Heart left ventricle (tissue), 16 donors: Measurements from ENCODE around the gene SALL3. TPM values are rescaled to one million over a fixed set of nuclear protein-coding genes. Genes with fewer than 3 reads are reported as not detected.
A peak's percentile ranks its signal among the peaks of the same experiment; 100 is the strongest.

Experiments used
- ATAC-seq, 4 donors: fragments of 200-7000 bp; cut with Tn5 transposase; one replicate each; pipeline ENCODE4 v1.9.1; 2020 to 2022; ENCODE audit warnings: moderate library complexity in 4 of 4, mild to moderate bottlenecking in 3 of 4, moderate number of reproducible peaks in 1 of 4
- DNase-seq, 5 donors: peaks; one replicate each; pipeline ENCODE4 v3.0.0-alpha.2; 2020
- H3K27ac ChIP-seq, 12 donors: fragments of 200-600 bp; sonication (generic) in 4 of 12; one replicate each; pipeline versions ENCODE4 v1.5.0 to v1.8.0; 2016 to 2022; ENCODE audit warnings: mild to moderate bottlenecking in 2 of 12
- H3K27me3 ChIP-seq, 9 donors: fragments of 200-600 bp; sonication (generic) in 2 of 9; one replicate each; pipeline versions ENCODE4 v1.5.1 to v1.8.0; 2016 to 2022; ENCODE audit warnings: mild to moderate bottlenecking in 3 of 9
- H3K36me3 ChIP-seq, 9 donors: fragments of 200-600 bp; sonication (generic) in 2 of 9; one replicate each; pipeline versions ENCODE4 v1.5.0 to v1.8.0; 2018 to 2022; ENCODE audit warnings: mild to moderate bottlenecking in 2 of 9
- H3K4me1 ChIP-seq, 12 donors: fragments of 200-600 bp; sonication (generic) in 4 of 12; one replicate each; pipeline versions ENCODE4 v1.5.0 to v1.8.0; 2016 to 2022; ENCODE audit warnings: mild to moderate bottlenecking in 3 of 12
- H3K4me3 ChIP-seq, 12 donors: fragments of 200-600 bp; sonication (generic) in 4 of 12; one replicate each; pipeline versions ENCODE4 v1.5.0 to v1.8.0; 2017 to 2022; ENCODE audit warnings: mild to moderate bottlenecking in 9 of 12, moderate library complexity in 4 of 12
- H3K9me3 ChIP-seq, 12 donors: fragments of 200-600 bp; sonication (generic) in 4 of 12; one replicate each; pipeline versions ENCODE4 v1.5.0 to v1.8.0; 2016 to 2022; ENCODE audit warnings: mild to moderate bottlenecking in 1 of 12
- POLR2A ChIP-seq, 2 donors: fragments of 450-650 bp; IDR thresholded peaks; one replicate each; pipeline ENCODE4 v1.6.1; 2017; ENCODE audit warnings: antibody characterized with exemption in 2 of 2, mild to moderate bottlenecking in 2 of 2, moderate library complexity in 2 of 2
- WGBS, 4 donors: extraction: QIAGEN DNeasy Blood & Tissue Kit in 2 of 4; methylation state at CpG; one replicate each; pipeline versions ENCODE4 v1.1.5 to v1.1.7; 2013 to 2018; 5-methylcytosine and 5-hydroxymethylcytosine counted together
- intact Hi-C, 10 donors: fragments of 100-400 bp; cut with DNase I; formaldehyde crosslinking; loops; one replicate each; pipeline versions ENCODE4 v1.11.1 to v1.14.2; 2022
- polyA plus RNA-seq, 2 donors: library from polyadenylated mRNA; stranded (reverse); fragments of 200-250 nt; gene quantifications; one replicate each; pipeline ENCODE4 v1.2.3, GENCODE V29; 2013
- total RNA-seq, 9 donors: library from RNA; depleted of rRNA in 2 of 9; stranded (reverse); fragments of >200 nt in 2 of 9; fragmentation: NEBNext Ultra II Directional in 3 of 9; extraction: Animal tissue kit (Norgen Biotek cat#: 25700) in 3 of 9; gene quantifications; one replicate each; pipeline versions ENCODE4 v1.1.0 to v1.2.4, GENCODE V29; 2016 to 2023
- TF ChIP-seq, protein P1 (sequence below), 12 donors: fragments of 200-600 bp; sonication (generic) in 4 of 12; IDR thresholded peaks; one replicate each; pipeline versions ENCODE4 v1.5.0 to v1.8.0; 2018 to 2022; ENCODE audit warnings: antibody characterized with exemption in 12 of 12, mild to moderate bottlenecking in 5 of 12
- donor health status: ischemic (EF 13 %, LVEDD 7.1; RV severe dilation, severe dysfunction).
- donor health status: healthy with polysubstance abuse.
- donor health status: DM: no; HTN: yes; CAD: no.
- donor health status: DM: no; HTN: no; CAD: no.
- donor health status: ischemic (EF 25% LVEDD 6.9; RV normal size, moderate dysfunction).
- donor health status: ischemic (EF 25% LVEDD 5.7; RV mildly dilated, moderate dysfunction).
- donor health status: healthy.
- donor health status: DM: yes; HTN: yes; CAD: no.
- donor health status: ischemic (EF 35%, LVEDD 5.7; RV mildly dilated, moderate dysfunction).
- donor health status: nonischemic (EF 11% LVEDD 7.7; RV severe dilation, severe dysfunction).
- donor health status: DM: yes; HTN: yes; CAD: no.
- donor health status: PGD.
- donor health status: ischemic (EF 29% LVEDD 5.4; RV normal size, mild dysfunction).
- donor health status: nonischemic (EF 23%, LVEDD 6.1; RV moderate dilation, normal function).

SALL3 gene
- total and polyA plus RNA-seq, 11 donors, result 0.04 to 0.17 (median 0.06) TPM; not detected in 3

DNA sequence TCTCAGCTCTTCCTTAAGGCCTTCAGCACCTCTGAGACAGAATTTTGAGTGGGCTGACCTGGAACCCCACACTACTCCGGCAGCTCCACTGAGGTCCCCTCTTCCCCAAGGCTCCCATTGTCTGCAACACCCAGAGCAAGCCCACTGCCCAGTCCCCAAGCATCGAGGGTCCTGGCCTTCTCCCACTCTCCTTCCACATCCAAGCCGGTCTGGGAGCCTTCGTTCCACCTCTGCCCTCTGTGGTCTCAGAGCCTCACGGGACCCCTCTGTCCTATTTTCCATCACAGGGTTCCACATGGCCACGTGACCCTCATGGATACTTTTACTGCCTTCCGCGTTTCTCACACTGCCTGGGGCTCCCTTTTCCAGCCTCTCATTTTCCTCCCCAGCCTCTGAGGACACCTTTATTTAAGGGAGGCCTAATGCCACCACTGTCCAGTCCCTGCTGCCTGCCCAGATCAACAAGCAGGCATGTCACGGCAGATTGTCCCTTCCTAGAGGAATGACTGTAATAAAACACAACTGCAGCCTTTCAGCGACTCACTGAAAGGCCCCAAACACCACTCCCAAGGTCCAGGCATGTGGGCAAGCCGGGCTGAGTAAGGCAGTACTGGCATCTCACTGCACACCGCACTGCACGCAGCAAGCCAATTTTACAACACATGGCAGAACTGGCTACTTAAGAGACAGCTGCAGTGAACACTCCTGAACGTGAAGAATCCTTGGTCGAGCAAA lies 7.9 kb upstream of the SALL3 start:
- intact Hi-C loops, result no loop called here
- 80 to 88% (median 82%) methylated on average over 13 to 15 of the region's 15 CpGs for WGBS, 4 donors
- Histone ChIP-seq H3K9me3 (no peaks in the 10 kb centered on the region), H3K36me3 (no peaks in the 10 kb centered on the region), H3K27me3 (peaks cover 46 to 89% (median 62%) of the 10 kb centered on the region in 9 donors), H3K4me3 (no peak overlapping the region), H3K4me1 (peaks cover 0 to 19% (median 7%) of the 10 kb centered on the region in 12 donors), H3K27ac (no peak overlapping the region)
- DNase-seq (no peak), ATAC-seq (no peak)
- TF ChIP-seq, protein P1, sequence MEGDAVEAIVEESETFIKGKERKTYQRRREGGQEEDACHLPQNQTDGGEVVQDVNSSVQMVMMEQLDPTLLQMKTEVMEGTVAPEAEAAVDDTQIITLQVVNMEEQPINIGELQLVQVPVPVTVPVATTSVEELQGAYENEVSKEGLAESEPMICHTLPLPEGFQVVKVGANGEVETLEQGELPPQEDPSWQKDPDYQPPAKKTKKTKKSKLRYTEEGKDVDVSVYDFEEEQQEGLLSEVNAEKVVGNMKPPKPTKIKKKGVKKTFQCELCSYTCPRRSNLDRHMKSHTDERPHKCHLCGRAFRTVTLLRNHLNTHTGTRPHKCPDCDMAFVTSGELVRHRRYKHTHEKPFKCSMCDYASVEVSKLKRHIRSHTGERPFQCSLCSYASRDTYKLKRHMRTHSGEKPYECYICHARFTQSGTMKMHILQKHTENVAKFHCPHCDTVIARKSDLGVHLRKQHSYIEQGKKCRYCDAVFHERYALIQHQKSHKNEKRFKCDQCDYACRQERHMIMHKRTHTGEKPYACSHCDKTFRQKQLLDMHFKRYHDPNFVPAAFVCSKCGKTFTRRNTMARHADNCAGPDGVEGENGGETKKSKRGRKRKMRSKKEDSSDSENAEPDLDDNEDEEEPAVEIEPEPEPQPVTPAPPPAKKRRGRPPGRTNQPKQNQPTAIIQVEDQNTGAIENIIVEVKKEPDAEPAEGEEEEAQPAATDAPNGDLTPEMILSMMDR (IDR thresholded peaks at IDR 0.05), result no peak
- TF ChIP-seq POLR2A (IDR thresholded peaks at IDR 0.05), result no peak

DNA sequence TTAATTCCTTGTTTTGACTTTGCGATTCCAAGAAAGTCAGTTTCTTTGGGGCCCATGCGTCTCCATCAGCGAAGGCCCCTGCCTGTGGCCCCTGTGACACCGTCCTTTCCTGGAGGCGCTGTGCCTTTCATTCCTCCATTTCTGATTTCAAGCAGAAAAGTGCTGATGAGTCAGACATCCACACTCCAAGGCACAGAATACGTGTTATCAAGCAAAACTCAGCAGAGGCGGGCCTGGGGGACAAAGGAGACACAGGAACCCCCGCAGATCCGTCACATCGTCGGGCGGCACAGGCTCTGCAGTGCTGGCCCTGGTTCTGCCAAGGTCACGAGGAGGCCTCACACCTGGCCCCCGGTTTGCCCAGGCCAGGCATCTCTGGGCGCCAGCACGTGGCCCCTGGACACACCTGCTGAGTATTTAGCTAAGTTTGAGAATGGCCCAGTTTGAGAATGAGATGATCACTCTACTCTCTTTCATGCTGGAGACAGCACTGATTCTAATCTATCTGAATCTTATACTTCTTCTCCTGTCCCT lies 7.2 kb upstream of the SALL3 start:
- WGBS, 4 donors, result 52 to 66% (median 55%) methylated on average over 15 to 16 of the region's 16 CpGs
- Histone ChIP-seq H3K4me3 (no peak overlapping the region), H3K27ac (no peak overlapping the region), H3K4me1 (peaks cover 0 to 19% (median 7%) of the 10 kb centered on the region in 12 donors), H3K27me3 (peaks cover 54 to 92% (median 68%) of the 10 kb centered on the region in 9 donors), H3K36me3 (no peaks in the 10 kb centered on the region), H3K9me3 (no peaks in the 10 kb centered on the region)
- DNase-seq (no peak), ATAC-seq (no peak)
- no peak for TF ChIP-seq POLR2A (IDR thresholded peaks at IDR 0.05)
- TF ChIP-seq, protein P1 (IDR thresholded peaks at IDR 0.05), result no peak
- intact Hi-C loops, result no loop called here

DNA sequence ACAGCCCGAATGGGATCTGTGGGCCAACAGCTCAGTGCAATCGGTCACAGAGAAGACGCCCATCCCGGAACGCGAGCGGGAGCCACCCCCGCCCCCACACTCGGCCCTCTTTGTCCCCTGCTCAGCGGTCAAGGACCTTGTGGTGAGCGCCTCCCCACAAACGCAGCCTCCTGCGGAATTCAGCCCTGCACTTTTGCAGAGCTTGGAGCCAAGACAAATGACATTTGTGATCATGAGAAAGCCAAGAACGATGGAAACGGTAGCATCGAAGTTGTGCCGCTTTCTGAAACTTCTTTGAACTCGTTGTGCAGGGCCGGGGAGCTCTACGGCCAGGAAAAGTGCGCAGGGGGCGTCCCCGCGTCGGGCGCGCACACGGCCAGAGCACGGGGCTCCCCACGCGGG lies 6.7 kb upstream of the SALL3 start:
- intact Hi-C loops, result no loop called here
- peaks cover 59 to 92% (median 69%) of the 10 kb centered on the region in 9 donors for H3K27me3 ChIP-seq
- ATAC-seq, result no peak
- 3 to 7% (median 3%) methylated on average over 22 to 31 of the region's 31 CpGs for WGBS, 4 donors
- peaks cover 0 to 19% (median 7%) of the 10 kb centered on the region in 12 donors for H3K4me1 ChIP-seq
- TF ChIP-seq, protein P1 (IDR thresholded peaks at IDR 0.05), result no peak
- no peak overlapping the region for H3K27ac ChIP-seq
- H3K4me3 ChIP-seq, result no peak overlapping the region
- H3K36me3 ChIP-seq, result no peaks in the 10 kb centered on the region
- H3K9me3 ChIP-seq, result no peaks in the 10 kb centered on the region
- DNase-seq, result no peak

DNA sequence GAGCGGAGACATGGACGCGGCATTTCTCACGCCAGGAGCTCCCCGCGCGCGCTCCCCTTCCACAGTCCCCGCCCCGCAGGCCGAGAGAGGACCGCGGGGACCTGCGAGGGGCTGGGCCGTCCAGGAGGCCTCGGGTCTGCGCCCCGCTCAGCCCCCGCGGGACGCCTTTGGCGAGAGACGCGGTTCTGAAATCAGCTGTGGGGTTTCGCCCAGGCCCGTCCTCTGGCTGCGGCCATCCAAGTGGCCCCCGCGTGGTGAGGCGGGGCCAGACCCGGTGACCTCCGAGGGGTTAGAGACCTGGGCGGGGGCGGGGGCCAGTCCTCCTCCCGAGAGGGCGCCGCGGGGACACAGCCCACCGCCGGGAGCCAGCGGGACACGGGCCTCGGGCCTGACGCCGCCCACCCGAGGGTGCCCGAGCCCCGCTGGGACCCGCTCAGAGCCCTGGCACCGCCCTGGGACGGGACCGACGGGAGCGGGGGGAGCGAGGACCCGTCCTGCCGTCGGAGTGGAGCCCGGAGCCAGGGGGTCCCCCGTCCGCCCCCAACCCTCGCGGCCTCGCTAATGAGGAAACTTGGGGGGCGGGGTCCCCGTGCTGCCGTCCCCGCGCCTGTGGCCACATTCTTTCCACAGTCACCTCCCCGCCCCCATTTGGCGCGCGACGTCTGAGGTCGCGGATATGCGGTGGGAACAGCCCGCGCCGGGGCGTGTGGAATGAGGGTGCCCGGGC lies 6.1 kb upstream of the SALL3 start:
- Histone ChIP-seq H3K4me3 (peak overlapping the region in 2 of 12 donors; percentile 17 to 19), H3K27ac (no peak overlapping the region), H3K9me3 (no peaks in the 10 kb centered on the region), H3K27me3 (peaks cover 63 to 96% (median 75%) of the 10 kb centered on the region in 9 donors), H3K4me1 (peaks cover 0 to 22% (median 7%) of the 10 kb centered on the region in 12 donors), H3K36me3 (no peaks in the 10 kb centered on the region)
- TF ChIP-seq POLR2A (IDR thresholded peaks at IDR 0.05), result no peak
- TF ChIP-seq, protein P1 (IDR thresholded peaks at IDR 0.05), result no peak
- intact Hi-C loops, result no loop called here
- WGBS, 4 donors, result 2 to 6% (median 3%) methylated on average over 26 to 82 of the region's 82 CpGs
- DNase-seq, result no peak
- ATAC-seq, result no peak
